NCI-H1417 treated with DMSO at 0.1 percent for 48 hours (cell line): Measurements from ENCODE around the gene SRGN.
"Not testable (repeated sequence)": the region's sequence is repeated elsewhere in the genome, so short reads cannot be mapped to it uniquely, and the experiment has no call there.

ENCODE experiments used
- DNase-seq: peaks from one replicate; lab custom pipeline; 2025; lab: John Stamatoyannopoulos, UW

SRGN gene, protein sequence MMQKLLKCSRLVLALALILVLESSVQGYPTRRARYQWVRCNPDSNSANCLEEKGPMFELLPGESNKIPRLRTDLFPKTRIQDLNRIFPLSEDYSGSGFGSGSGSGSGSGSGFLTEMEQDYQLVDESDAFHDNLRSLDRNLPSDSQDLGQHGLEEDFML

GRCh38 chr10:69087590-69088470 is at the start of gene SRGN:
Gene SRGN, plus strand, starts transcription at chr10:69088103. Its CDS starts 55 bp downstream, at chr10:69088158.
- no peak for DNase-seq

- DNase-seq, result not testable (repeated sequence)
Measured at GRCh38 chr10:69040904-69041303, 47.0 kb upstream of the SRGN start.

GRCh38 chr10:69042417-69042816 is 45.5 kb upstream of the SRGN start:
- DNase-seq, result no peak

DNA sequence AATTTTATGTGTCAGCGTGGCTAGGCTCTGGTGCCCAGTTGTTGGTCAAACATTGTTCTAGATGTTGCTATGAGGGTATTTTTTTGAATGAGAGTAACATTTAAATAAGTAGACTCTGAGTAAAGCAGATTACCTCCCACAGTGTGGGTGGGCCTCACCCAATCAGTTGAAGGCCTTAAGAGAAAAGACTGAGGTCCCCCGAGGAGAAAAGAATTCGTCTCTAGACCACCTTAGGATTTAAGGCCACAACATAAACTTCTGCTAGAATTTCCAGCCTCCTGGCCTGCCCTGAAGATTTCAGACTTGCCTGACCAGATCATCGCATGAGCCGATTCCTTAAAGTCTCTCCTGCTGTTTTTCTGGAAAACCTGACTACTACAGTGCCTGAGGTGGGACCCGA is 45.1 kb upstream of the SRGN start:
- DNase-seq, result no peak

- DNase-seq, result no peak
Measured at GRCh38 chr10:69043931-69044531, 43.9 kb upstream of the SRGN start.

DNA sequence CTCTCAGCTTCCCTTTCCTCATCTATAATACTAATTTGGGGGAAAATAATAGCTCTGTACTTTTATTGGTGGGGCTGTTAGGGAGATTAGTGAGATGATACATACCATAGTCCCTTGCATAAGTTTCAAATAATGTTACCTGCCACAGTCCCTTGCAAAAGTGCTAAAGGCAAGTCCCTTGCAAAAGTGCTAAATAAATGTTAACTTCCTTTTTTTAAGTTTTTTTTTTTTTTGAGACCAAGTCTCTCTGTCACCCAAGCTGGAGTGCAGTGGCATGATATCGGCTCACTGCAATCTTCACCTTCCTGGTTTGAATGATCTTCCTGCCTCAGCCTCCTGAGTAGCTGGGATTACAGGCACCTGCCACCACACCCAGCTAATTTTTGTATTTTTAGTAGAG is 43.4 kb upstream of the SRGN start:
- DNase-seq, result no peak

GRCh38 chr10:69045441-69046300 is 42.2 kb upstream of the SRGN start:
- DNase-seq, result no peak

- no peak for DNase-seq
Measured at GRCh38 chr10:69047111-69047832, 40.6 kb upstream of the SRGN start.

GRCh38 chr10:69048103-69048502 is 39.8 kb upstream of the SRGN start:
- no peak for DNase-seq

DNA sequence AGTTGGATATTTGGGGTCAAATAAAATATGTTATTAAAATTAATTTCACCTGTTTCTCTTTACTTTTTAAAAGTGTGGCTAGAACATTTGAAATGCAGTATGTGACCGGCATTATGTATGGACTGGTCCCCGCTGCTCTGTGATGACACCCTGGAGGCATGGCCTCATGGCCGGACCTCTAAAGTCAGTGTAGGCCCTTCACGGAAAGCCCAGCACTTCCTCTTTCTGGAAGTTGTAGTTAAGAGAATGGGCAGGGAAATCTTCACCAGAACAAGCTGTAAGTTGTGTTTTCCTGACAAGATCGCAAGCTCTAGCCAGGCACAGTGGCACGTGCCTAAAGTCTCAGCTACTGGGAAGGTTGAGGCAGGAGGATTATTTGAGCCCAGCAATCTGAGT is 38.3 kb upstream of the SRGN start:
- DNase-seq, result no peak

DNA sequence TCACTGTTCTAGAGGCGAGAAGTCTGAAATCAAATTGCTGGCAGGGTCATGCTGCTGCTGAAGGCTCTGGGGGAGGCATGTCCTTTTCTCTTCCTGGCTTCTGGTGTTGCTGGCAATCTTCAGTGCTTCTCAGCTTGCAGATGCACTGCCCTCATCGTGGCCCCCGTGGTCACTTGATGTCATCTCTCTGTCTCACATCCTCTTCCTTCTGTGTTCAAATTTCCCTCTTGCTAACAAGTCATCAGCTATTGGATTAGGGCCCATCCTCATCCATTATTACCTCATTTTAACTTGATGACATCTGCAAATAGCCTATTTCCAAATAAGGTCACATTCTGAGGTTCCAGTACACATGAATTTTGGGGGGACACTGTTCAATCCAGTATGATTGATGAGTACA is 36.6 kb upstream of the SRGN start:
- DNase-seq, result no peak

DNA sequence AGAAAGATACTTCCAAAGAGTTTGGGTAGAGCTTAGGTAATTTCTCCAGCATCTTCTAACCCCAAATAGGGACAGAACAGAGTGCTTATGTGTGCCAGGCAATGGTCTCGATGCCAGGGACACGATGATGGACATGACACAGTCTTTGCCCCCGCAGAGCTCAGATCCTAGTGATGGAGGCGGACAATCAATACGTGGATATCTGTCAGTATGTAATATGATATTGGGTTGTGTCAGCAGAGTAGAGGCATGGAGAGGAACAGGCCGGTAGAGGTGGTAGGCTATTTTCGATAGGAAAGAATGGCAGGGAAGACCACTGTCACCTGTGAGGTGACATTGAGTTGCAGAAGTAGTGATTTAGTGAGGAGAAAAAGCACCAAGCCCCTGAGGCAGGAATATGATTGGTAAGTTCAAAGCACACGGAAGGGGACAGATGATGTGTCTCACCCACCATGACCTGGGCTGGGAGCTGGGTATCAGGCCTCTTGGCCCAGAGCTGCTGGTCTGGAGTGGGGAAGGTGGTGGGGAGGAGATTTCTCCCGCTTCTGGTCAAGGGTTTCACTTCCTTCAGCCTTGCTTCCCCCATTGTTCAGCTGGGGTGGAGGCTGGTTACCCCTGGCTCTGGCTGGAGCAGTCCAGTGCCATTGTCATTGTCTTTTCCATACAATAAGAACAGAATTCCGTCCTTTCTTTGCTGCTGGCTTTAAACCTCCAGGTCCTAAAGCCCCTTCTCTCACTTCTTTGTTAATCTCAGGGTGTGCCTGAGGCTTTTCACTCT is 36.0 kb upstream of the SRGN start:
- no peak for DNase-seq

DNA sequence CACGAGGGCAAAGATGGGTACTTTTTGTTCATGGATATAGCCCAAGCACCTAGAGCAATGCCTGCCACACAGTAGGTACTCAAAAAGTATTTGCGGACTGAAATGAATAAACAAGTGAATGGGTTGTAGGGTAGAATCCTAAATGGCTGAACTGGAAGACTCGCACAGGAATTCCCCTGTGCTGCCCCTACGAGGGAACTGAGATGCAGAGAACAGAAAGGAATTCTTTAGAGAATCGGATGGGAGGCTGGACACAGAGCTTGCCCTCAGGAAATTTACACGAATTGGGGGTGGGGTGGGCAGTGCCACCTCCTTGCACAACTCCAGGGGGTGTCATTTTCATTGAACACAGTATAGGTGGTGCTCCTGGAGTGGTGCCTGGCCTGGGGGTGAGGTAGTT is 35.2 kb upstream of the SRGN start:
- no peak for DNase-seq

DNA sequence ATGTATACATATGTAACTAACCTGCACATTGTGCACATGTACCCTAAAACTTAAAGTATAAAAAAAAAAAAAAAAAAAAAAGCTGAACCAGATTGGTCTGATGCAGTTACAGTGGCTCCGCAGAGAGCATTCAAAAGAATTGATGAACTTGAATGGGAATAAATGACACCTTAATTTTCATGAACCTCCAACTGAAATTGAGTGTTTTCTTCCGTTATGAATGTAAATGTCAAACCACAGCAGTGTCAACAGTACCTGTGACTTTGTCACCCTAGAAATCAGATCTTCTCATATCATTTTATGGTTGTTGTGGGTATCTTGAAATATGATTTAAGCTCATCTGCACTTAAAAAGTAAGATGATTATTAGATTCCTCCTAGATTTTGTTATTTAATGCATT is 32.7 kb upstream of the SRGN start:
- DNase-seq, result no peak

GRCh38 chr10:69056129-69056528 is 31.8 kb upstream of the SRGN start:
- DNase-seq, result no peak

- no peak for DNase-seq
Measured at GRCh38 chr10:69056536-69057260, 31.2 kb upstream of the SRGN start.

GRCh38 chr10:69057261-69057950 is 30.5 kb upstream of the SRGN start:
- no peak for DNase-seq

- no peak for DNase-seq
Measured at GRCh38 chr10:69057951-69058297, 30.0 kb upstream of the SRGN start.

GRCh38 chr10:69060127-69060798 is 27.6 kb upstream of the SRGN start:
- DNase-seq, result no peak
